Measurements from ENCODE around the gene FAM193B.
"Not testable (repeated sequence)": the region's sequence is repeated elsewhere in the genome, so short reads cannot be mapped to it uniquely, and the experiment has no call there.

FAM193B gene

GRCh38 chr5:177576169-177576568 lies 21.8 kb upstream of the FAM193B start:
- no peak for DNase-seq (ENCODE audit: low spot score)

GRCh38 chr5:177575488-177575887 lies 21.1 kb upstream of the FAM193B start:
- no peak for DNase-seq (ENCODE audit: low spot score)

GRCh38 chr5:177569894-177570293 lies 15.5 kb upstream of the FAM193B start:
- no peak for DNase-seq (ENCODE audit: low spot score)

- DNase-seq (ENCODE audit: low spot score), result no peak
Observed at GRCh38 chr5:177568326-177568725, 14.0 kb upstream of the FAM193B start.

- no peak for DNase-seq (ENCODE audit: low spot score)
Observed at GRCh38 chr5:177565046-177565445, 10.7 kb upstream of the FAM193B start.

- DNase-seq (ENCODE audit: low spot score), result not testable (repeated sequence)
Observed at GRCh38 chr5:177559446-177559941, 5.1 kb upstream of the FAM193B start.

GRCh38 chr5:177557796-177558195 lies 3.4 kb upstream of the FAM193B start:
- no peak for DNase-seq (ENCODE audit: low spot score)

- no peak for DNase-seq (ENCODE audit: low spot score)
Observed at GRCh38 chr5:177557041-177557647, 2.8 kb upstream of the FAM193B start.

GRCh38 chr5:177555665-177556064 lies 1.3 kb upstream of the FAM193B start:
- DNase-seq (ENCODE audit: low spot score), result no peak

GRCh38 chr5:177555228-177555627 lies 865 bp upstream of the FAM193B start:
- no peak for DNase-seq (ENCODE audit: low spot score)

- peak; percentile 31 for DNase-seq (ENCODE audit: low spot score)
Observed at GRCh38 chr5:177553671-177554429, 513 bp downstream of the FAM193B start.

GRCh38 chr5:177552839-177553455 lies 1.4 kb downstream of the FAM193B start:
- no peak for DNase-seq (ENCODE audit: low spot score)

GRCh38 chr5:177550122-177550521 lies 4.2 kb downstream of the FAM193B start:
- no peak for DNase-seq (ENCODE audit: low spot score)

- no peak for DNase-seq (ENCODE audit: low spot score)
Observed at GRCh38 chr5:177548495-177548894, 5.9 kb downstream of the FAM193B start.

- no peak for DNase-seq (ENCODE audit: low spot score)
Observed at GRCh38 chr5:177547736-177548135, 6.6 kb downstream of the FAM193B start.

- DNase-seq (ENCODE audit: low spot score), result peak; percentile 87
Observed at GRCh38 chr5:177546258-177546741, 8.1 kb downstream of the FAM193B start.

GRCh38 chr5:177545487-177546257 lies 8.7 kb downstream of the FAM193B start:
- no peak for DNase-seq (ENCODE audit: low spot score)

GRCh38 chr5:177542816-177543465 lies 11.4 kb downstream of the FAM193B start:
- DNase-seq (ENCODE audit: low spot score), result no peak

GRCh38 chr5:177540438-177540837 lies 13.9 kb downstream of the FAM193B start:
- DNase-seq (ENCODE audit: low spot score), result no peak

- DNase-seq (ENCODE audit: low spot score), result no peak
Observed at GRCh38 chr5:177539411-177539810, 15.0 kb downstream of the FAM193B start.

GRCh38 chr5:177538876-177539275 lies 15.5 kb downstream of the FAM193B start:
- no peak for DNase-seq (ENCODE audit: low spot score)
